Stimulated activated naive B cell treated with anti-CD40 and anti-IgM and Interleukin-4, amounts not matched to agents 10 μg/mL and 1 μg/mL and 100 μg/mL, for 72 hours (primary cell): Measurements from ENCODE around the gene FOXR1.
A peak's percentile ranks its signal among the peaks of the same experiment; 100 is the strongest.

Experiments
- ATAC-seq, 2 donors: fragments of 150-1000 bp; cut with Tn5 transposase; replicated peaks; 2 replicates each; pipeline ENCODE4 v1.10.0; 2021; ENCODE audit warnings: moderate library complexity in 1 of 2
- DNase-seq: peaks from one replicate; pipeline ENCODE4 v3.0.0; 2021
- H3K27ac Mint-ChIP-seq: one replicate; pipeline ENCODE4 v1.8.0; 2022; ENCODE audit warnings: mild to moderate bottlenecking, mixed read lengths
- H3K27me3 Mint-ChIP-seq, 2 donors: one replicate each; pipeline ENCODE4 v1.8.0; 2022; ENCODE audit warnings: mixed read lengths in 2 of 2
- H3K36me3 Mint-ChIP-seq, 2 donors: one replicate each; pipeline ENCODE4 v1.8.0; 2022; ENCODE audit warnings: mixed read lengths in 2 of 2, mild to moderate bottlenecking in 1 of 2
- H3K4me1 Mint-ChIP-seq, 2 donors: one replicate each; pipeline ENCODE4 v1.8.0; 2022; ENCODE audit warnings: mixed read lengths in 2 of 2, mild to moderate bottlenecking in 1 of 2
- H3K4me3 Mint-ChIP-seq, 2 donors: one replicate each; pipeline ENCODE4 v1.8.0; 2022; ENCODE audit warnings: mild to moderate bottlenecking in 2 of 2, mixed read lengths in 2 of 2, moderate library complexity in 1 of 2
- H3K9me3 Mint-ChIP-seq, 2 donors: one replicate each; pipeline ENCODE4 v1.8.0; 2022; ENCODE audit warnings: mixed read lengths in 2 of 2, mild to moderate bottlenecking in 1 of 2

Gene FOXR1

DNA sequence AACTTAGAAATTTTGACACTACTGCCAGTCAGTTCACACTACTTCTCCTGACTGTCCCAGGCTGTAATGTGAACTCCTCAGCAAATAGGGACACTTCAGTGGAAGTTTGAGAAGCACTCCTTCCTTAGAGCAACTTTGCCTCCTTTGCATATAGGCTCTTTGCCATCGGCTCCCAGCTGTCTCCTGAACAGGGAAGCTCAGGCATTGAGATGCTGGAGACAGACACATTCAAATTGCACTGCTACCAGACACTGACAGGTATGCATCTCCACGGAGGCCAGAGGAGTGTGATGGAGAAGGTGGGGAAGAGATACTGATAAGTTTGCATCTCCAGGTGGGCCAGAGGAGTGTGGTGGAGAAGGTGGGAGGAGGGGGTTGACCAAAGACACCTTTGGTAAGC is 48.4 kb downstream of the FOXR1 start:
- H3K4me3 Mint-ChIP-seq: peak overlapping the region; percentile 98
- peak overlapping the region; percentile 100 for H3K27ac Mint-ChIP-seq
- DNase-seq (no peak), ATAC-seq (no peak)
- peaks cover 42 to 64% of the 10 kb centered on the region in 2 donors for H3K36me3 Mint-ChIP-seq
- H3K9me3 Mint-ChIP-seq: no peaks in the 10 kb centered on the region
- H3K4me1 Mint-ChIP-seq: peaks cover 23 to 37% of the 10 kb centered on the region in 2 donors
- no peaks in the 10 kb centered on the region for H3K27me3 Mint-ChIP-seq

DNA sequence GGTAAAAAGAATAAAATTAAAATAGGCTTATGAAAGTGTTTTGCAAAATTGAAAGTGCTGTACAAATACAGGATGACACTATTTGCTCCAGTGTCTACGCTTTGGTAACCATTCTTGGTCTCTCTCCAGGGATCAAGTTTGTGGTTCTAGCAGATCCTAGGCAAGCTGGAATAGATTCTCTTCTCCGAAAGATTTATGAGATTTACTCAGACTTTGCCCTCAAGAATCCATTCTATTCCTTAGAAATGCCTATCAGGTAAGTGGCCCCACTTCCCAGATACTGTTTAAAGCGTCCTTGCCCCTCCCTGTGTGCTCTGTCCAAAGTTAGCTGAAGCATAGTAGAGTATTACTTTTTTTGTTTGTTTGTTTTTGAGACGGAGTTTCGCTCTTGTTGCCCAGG is 50.1 kb downstream of the FOXR1 start:
- DNase-seq (no peak), ATAC-seq (no peak)
- H3K4me3 Mint-ChIP-seq: no peak overlapping the region
- peaks cover 38 to 62% of the 10 kb centered on the region in 2 donors for H3K36me3 Mint-ChIP-seq
- H3K27ac Mint-ChIP-seq: no peak overlapping the region
- no peaks in the 10 kb centered on the region for H3K9me3 Mint-ChIP-seq
- H3K27me3 Mint-ChIP-seq: no peaks in the 10 kb centered on the region
- peaks cover 18 to 27% of the 10 kb centered on the region in 2 donors for H3K4me1 Mint-ChIP-seq

DNA sequence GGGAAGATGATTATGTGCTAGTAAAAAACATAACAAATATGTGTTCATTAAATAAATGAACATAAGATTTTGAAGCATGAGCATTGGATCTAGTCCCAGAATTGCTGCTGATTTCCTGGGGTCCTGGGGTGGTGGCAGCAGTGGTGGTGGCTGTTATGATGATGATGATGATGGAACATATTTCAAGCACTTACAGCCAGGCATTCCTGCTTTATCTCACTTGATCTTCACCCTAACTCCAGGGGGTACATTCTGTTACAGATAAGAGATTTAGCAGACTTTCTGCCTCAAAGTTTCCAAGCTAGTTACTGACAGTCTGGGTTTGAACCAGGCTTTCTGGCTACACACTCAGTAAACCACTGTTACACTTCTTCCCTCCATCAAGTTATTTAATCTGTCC is 52.2 kb downstream of the FOXR1 start:
- ATAC-seq (no peak), DNase-seq (no peak)
- peaks cover 27 to 35% of the 10 kb centered on the region in 2 donors for H3K4me1 Mint-ChIP-seq
- peaks cover 34 to 55% of the 10 kb centered on the region in 2 donors for H3K36me3 Mint-ChIP-seq
- H3K4me3 Mint-ChIP-seq: no peak overlapping the region
- H3K9me3 Mint-ChIP-seq: no peaks in the 10 kb centered on the region
- H3K27me3 Mint-ChIP-seq: no peaks in the 10 kb centered on the region
- H3K27ac Mint-ChIP-seq: peak overlapping the region; percentile 31

DNA sequence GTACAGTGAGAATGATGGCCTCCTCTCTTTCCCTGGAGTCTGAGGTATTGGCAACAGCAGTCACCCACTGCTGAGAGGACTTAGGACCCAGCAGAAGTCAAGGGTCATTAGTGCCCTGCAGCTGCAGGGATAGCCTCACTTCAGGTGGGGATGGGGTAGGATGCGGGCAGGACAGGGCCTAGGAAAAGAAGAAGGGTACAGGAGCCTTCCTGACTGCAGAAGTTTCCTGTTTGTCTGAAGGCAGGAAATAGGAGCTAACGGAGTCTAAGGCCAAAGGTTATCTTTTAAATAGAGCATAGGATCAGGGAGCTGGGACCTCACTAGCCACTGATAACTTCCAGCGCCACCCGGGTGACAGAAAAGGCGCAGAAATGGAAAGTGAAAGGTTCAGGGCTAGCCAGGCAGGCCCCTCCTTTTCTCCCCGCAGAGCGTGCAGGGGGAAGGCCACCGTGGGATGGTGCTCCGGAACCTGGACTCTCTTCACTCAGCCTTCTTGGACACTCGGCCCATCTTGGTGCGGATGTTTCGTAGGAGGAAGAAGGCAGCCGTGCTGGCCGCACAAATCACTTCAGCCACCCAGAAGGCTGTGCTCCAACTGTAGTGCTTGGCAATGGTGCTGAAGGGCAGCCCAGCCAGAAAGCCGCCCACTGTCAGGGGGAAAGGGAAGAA is 53.0 kb downstream of the FOXR1 start:
- H3K4me3 Mint-ChIP-seq: no peak overlapping the region
- no peaks in the 10 kb centered on the region for H3K27me3 Mint-ChIP-seq
- DNase-seq (no peak), ATAC-seq (no peak)
- peaks cover 38 to 59% of the 10 kb centered on the region in 2 donors for H3K36me3 Mint-ChIP-seq
- H3K27ac Mint-ChIP-seq: peak overlapping the region; percentile 72
- no peaks in the 10 kb centered on the region for H3K9me3 Mint-ChIP-seq
- H3K4me1 Mint-ChIP-seq: peaks cover 33 to 43% of the 10 kb centered on the region in 2 donors

DNA sequence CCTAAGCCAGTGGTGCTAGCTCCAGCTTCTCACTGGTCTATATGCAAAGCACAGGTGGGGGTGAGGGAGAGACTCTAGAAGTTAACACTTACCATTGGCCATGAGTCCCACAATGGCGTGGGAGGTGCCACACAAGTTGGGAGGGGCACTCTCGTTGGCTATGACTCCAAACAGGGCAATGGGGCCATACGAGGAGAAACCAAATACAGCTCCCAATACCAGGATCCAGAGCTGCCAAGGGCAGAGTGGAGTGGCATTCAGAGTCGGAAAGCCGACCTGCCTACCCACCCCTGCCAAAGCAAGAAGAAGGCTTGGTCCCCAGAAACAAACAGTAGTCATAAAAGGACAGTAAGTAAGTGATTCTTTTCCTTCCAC is 53.5 kb downstream of the FOXR1 start:
- ATAC-seq (no peak), DNase-seq (no peak)
- Mint-ChIP-seq H3K9me3 (no peaks in the 10 kb centered on the region), H3K27ac (no peak overlapping the region), H3K27me3 (no peaks in the 10 kb centered on the region), H3K36me3 (peaks cover 36 to 56% of the 10 kb centered on the region in 2 donors), H3K4me3 (no peak overlapping the region), H3K4me1 (peaks cover 35 to 43% of the 10 kb centered on the region in 2 donors)

DNA sequence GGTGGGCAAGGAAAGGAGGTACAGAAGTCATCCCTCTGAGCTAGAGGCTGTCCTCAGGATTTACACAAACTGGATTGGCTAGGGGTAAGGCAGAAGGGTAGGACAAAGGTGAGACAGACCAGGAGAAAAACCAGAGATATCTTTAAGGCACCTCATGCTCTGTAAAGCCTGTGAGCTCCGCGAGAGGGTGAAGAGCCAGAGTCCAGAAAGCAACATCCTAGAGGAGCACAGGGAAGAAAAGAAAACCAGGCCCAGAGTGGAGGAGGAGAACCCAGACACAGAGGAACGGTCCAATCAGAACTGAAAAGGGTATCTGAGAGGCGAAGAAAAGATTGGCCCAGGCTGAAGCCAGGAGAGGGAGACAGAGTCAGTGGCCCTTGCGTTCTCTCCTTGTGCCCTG is 54.0 kb downstream of the FOXR1 start:
- H3K9me3 Mint-ChIP-seq: no peaks in the 10 kb centered on the region
- H3K36me3 Mint-ChIP-seq: peaks cover 35 to 55% of the 10 kb centered on the region in 2 donors
- peaks cover 34 to 40% of the 10 kb centered on the region in 2 donors for H3K4me1 Mint-ChIP-seq
- H3K4me3 Mint-ChIP-seq: no peak overlapping the region
- H3K27ac Mint-ChIP-seq: peak overlapping the region; percentile 56
- H3K27me3 Mint-ChIP-seq: no peaks in the 10 kb centered on the region
- no peak for DNase-seq
- no peak for ATAC-seq

DNA sequence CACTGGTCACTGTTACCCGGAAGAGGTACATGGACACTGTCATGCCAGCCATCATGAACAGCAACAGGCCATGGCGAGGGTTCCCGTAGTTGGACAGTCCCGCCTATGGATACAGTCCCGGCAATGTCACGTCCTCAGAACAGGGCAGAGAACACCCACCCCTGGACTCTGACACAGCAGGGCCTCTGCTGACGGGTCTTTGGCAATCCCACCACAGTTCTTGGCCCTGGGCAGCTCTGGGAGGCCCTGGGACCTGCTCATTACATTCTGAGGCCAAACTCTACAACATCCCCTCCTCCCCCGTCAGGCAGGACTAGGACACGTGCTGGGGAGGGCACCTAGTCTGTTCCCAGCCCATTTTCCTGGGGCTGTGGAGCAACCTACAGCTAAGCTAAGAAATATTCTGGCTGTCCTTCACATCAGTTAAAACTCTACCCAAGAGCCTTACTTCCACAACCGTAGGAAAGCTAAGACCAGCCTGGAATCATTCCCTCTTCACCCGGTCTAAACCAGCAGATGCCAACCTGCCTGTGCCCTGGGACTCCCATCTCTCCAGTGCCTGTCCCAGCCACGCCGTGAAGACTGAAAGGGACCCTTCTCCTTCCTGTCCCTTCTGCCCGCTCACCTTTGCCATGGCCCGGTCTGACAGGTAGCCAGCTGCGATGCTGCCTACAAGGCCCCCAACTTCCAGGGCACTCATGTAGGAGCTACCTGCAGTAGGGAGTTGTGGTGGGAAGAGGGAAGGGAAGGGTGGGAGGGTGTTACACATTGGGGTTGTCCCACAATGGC is 54.6 kb downstream of the FOXR1 start:
- DNase-seq (no peak), ATAC-seq (no peak)
- Mint-ChIP-seq H3K9me3 (no peaks in the 10 kb centered on the region), H3K36me3 (peaks cover 35 to 54% of the 10 kb centered on the region in 2 donors), H3K4me1 (peaks cover 34 to 40% of the 10 kb centered on the region in 2 donors), H3K27ac (no peak overlapping the region), H3K4me3 (no peak overlapping the region), H3K27me3 (no peaks in the 10 kb centered on the region)

DNA sequence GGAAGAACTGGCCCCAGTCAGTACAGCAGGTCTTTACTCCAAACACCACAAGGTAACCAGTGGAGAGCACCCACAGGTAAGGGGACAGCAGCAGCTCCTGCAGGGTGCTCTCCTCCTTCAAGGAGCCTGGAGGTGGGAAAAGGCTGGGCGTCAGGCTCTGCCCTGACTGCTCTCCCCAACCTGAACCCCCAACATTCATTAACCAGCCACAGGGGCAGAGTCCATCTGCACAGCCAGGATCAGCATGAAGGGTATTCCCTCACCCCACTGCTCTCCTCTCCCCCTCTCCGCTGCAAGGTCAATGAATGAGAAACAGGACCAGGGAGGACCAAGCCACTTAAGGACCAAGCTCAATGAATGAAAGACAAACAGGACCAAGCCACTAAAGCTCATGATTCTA is 55.4 kb downstream of the FOXR1 start:
- H3K36me3 Mint-ChIP-seq: peaks cover 34 to 46% of the 10 kb centered on the region in 2 donors
- H3K27me3 Mint-ChIP-seq: no peaks in the 10 kb centered on the region
- no peaks in the 10 kb centered on the region for H3K9me3 Mint-ChIP-seq
- ATAC-seq (no peak), DNase-seq (no peak)
- H3K4me1 Mint-ChIP-seq: peaks cover 36 to 40% of the 10 kb centered on the region in 2 donors
- no peak overlapping the region for H3K27ac Mint-ChIP-seq
- no peak overlapping the region for H3K4me3 Mint-ChIP-seq

DNA sequence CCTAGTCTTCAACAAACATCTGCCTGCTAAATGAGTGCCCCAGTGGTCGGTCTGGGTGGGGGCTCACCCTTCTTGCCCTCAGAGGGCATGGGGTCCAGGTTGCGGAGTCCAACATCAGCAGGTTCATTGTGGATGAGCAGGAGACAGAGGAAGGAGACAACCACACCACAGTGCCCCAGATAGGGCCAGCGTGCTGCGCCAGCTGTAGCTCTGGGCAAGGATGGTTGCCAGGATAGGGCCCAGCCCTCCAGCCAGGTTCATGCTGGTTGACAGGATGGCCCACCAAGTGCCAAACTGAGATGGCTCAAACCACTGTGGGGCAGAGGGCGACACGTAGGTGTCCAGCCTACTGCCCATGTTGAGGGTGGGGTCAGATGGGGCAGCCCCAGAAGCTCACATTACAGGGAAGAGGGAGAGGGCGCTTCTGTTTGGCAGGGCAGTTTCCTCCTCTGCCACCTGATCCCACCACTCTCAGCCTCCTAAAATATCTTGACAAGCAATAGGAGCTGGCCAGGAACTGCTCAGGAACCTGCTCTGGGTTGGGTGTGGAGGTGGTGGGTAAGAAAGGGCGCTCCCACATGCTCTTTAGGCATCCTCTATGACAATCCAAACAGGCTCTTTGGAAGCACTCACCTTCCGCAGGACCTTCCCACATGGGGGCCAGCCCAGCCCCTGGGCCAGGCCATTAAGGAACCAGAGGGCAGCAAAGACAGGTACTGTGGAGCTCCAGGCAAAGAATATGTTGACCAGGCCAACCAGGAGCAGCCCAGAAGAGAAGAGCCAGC is 56.2 kb downstream of the FOXR1 start:
- peaks cover 36 to 40% of the 10 kb centered on the region in 2 donors for H3K4me1 Mint-ChIP-seq
- no peak overlapping the region for H3K27ac Mint-ChIP-seq
- ATAC-seq (no peak), DNase-seq (no peak)
- H3K27me3 Mint-ChIP-seq: no peaks in the 10 kb centered on the region
- H3K9me3 Mint-ChIP-seq: no peaks in the 10 kb centered on the region
- H3K36me3 Mint-ChIP-seq: peaks cover 28 to 46% of the 10 kb centered on the region in 2 donors
- H3K4me3 Mint-ChIP-seq: no peak overlapping the region

DNA sequence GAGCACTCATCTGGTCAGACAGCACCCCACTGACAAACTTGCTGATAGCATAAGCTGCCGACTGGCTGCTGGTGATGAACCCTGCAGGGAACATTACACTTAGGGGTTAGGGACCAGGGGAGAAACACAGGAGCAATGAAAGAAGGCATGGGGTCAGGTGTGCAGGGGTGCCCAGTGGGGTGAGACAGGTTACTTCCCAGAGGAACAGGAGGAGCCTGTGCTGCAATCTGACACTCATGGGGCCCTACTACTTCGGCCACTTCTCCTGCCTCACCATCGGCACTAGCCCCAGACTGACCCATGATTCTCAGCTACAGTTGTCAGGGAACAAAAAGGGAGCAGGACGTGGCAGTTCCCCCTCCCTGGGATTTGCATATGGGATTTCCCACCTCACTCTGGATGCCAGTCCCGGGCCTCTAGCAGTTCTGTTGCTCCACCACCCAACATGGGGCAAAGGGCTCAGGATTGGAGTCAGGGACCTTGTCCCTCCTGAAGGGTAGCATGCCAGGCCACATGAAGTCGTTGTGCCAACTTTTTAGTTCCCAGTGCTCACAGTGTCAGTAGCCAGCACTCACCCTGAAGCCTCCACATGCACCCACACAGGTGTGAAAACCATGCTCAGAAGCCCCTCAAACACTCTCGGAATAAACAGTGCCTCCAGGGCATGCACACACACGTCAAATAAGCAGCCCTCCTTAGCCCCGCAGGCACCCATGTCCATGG is 56.9 kb downstream of the FOXR1 start:
- peaks cover 34% of the 10 kb centered on the region in 2 donors for H3K4me1 Mint-ChIP-seq
- DNase-seq (no peak), ATAC-seq (no peak)
- H3K9me3 Mint-ChIP-seq: no peaks in the 10 kb centered on the region
- H3K4me3 Mint-ChIP-seq: no peak overlapping the region
- H3K36me3 Mint-ChIP-seq: peaks cover 24 to 40% of the 10 kb centered on the region in 2 donors
- no peaks in the 10 kb centered on the region for H3K27me3 Mint-ChIP-seq
- no peak overlapping the region for H3K27ac Mint-ChIP-seq

DNA sequence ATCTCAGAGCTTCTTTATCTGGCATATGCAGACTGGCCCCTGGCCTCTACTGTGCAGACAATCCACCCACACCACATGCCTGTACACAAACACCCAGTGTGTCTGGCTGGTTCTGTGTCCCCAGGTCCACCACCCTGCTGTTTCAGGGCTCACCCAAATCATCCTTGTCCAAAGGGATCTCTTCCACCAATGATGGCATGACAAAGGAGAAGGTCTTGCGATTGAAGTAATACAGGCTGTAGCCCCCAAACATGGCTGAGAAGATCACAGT is 57.4 kb downstream of the FOXR1 start:
- ATAC-seq: no peak
- Mint-ChIP-seq H3K4me3 (no peak overlapping the region), H3K27me3 (no peaks in the 10 kb centered on the region), H3K27ac (no peak overlapping the region), H3K36me3 (peaks cover 23 to 35% of the 10 kb centered on the region in 2 donors), H3K9me3 (no peaks in the 10 kb centered on the region), H3K4me1 (peaks cover 29 to 34% of the 10 kb centered on the region in 2 donors)
- no peak for DNase-seq

DNA sequence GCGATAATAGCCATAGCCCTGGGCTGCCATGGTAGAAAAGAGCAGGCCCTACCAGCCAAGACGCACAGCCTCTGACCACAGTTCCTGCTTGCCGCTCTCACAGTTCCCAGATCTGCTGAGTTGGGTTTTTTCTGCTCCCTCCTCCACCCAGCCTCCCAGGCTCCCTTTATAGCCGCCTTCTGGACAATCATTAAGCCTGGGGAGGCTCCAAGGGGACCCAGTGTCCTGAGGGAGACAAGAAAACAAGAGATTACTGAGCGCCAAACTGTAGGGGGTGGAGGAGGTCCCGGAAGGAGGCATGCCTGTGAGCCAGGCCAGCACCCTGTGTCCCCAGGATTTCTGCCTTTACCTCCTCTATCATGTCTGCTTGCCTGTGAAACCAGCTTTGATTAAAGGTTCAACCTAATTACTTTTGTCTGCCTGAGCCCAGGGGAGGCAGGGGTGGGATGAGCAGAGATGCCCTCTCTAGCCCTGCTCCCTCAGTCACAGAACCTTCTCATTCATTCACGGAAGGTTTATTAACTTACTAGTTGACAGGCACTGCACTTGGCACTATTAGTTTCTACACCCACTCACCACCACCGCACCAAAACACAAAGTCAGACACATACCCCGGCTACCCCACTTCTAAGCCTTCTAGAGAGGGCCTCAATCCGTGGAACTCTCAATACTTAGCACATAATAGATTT is 57.9 kb downstream of the FOXR1 start:
- peaks cover 29 to 31% of the 10 kb centered on the region in 2 donors for H3K4me1 Mint-ChIP-seq
- H3K27ac Mint-ChIP-seq: no peak overlapping the region
- peak overlapping the region; percentile 88 to 89 for H3K4me3 Mint-ChIP-seq
- H3K36me3 Mint-ChIP-seq: peaks cover 21 to 31% of the 10 kb centered on the region in 2 donors
- peak; percentile 8 to 37 for ATAC-seq
- no peaks in the 10 kb centered on the region for H3K27me3 Mint-ChIP-seq
- no peaks in the 10 kb centered on the region for H3K9me3 Mint-ChIP-seq
- DNase-seq: no peak

DNA sequence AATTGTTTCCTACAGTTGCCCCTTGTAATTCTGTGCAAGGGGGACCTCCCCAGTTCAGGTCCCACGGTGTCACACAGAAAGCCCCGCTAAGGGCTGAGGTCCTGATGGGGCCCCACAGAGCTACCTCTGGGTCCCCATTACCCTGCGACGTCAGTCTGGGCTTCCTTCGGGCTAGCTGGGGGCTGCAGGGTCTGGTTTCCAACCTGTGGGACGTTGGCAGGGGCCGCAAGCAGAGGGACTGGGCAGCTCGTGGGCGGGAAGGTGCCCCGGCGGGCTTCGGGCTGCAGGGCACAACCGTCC is 58.4 kb downstream of the FOXR1 start:
- Mint-ChIP-seq H3K36me3 (peaks cover 18 to 26% of the 10 kb centered on the region in 2 donors), H3K4me3 (peak overlapping the region; percentile 88 to 89), H3K27ac (peak overlapping the region; percentile 89), H3K27me3 (no peaks in the 10 kb centered on the region), H3K4me1 (peaks cover 28 to 29% of the 10 kb centered on the region in 2 donors), H3K9me3 (no peaks in the 10 kb centered on the region)
- DNase-seq: no peak
- ATAC-seq: peak; percentile 7 to 18
